ENCODE data around the gene POSTN. TPM values are rescaled to one million over a fixed set of nuclear protein-coding genes. Genes with fewer than 3 reads are reported as not detected.
A peak's percentile ranks its signal among the peaks of the same experiment; 100 is the strongest.

The POSTN gene
- total RNA-seq, 4 donors from 2014 or later, result 8.3 to 28.7 (median 16.5) TPM

DNA sequence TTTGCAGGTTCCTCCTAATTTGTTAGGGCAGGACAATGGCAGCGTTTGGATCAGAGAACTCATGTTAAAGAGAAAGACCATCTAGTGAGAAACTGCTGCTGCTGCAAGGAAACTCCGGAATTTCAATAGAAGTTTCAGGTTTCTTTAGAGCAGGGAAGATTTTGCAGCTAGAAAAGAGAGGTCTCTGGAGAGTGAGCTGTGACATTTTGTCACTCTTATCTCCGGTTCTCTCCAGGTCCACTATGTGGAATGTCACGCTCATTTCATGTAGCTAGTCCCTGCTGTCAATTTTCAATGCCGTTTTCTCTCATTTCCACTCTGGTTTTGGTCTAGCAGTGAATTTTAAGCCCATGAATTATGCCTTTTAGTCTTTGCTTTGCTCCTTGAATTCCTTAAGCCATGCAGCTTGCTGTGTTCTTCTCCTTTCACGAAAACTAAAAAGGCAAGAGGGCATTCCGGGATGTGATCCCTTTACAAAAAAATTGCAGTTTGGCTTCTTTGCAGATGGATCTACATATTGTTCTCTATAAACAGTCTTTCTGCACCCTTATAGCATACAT lies 46.7 kb upstream of the POSTN start:
- TF ChIP-seq POLR2AphosphoS5 (IDR thresholded peaks at IDR 0.05), result no peak
- no peaks in the 10 kb centered on the region for H3K36me3 ChIP-seq
- no peaks in the 10 kb centered on the region for H3K4me1 ChIP-seq
- in situ Hi-C loops (cut with MboI; ENCODE audit: low pct_ligation_motif_present in 1 of 4, low pct_unique_long_range_greater_than_20kb in 1 of 4, low sequenced_read_pairs in 3 of 4) (no loop called here), intact Hi-C loops (cut with DNase I; ENCODE audit: low total_unique reads) (no loop called here)
- H3K4me3 ChIP-seq, result no peak overlapping the region
- 49 to 50% methylated on average over 7 of the region's 7 CpGs for WGBS, 2 donors (ENCODE audit: low coverage in 1 of 2)
- H3K9me3 ChIP-seq, result no peaks in the 10 kb centered on the region
- H3K27me3 ChIP-seq, result no peaks in the 10 kb centered on the region
- H3K27ac ChIP-seq, result no peak overlapping the region
- DNase-seq, result no peak

- Histone ChIP-seq H3K9me3 (no peaks in the 10 kb centered on the region), H3K27ac (no peak overlapping the region), H3K27me3 (no peaks in the 10 kb centered on the region), H3K4me1 (no peaks in the 10 kb centered on the region), H3K4me3 (no peak overlapping the region), H3K36me3 (no peaks in the 10 kb centered on the region)
- intact Hi-C loops (cut with DNase I; ENCODE audit: low total_unique reads), result no loop called here
- 95 to 100% methylated on average over 2 of the region's 2 CpGs for WGBS, 2 donors (ENCODE audit: low coverage in 1 of 2)
- DNase-seq, result no peak
- in situ Hi-C loops (cut with MboI; ENCODE audit: low pct_ligation_motif_present in 1 of 4, low pct_unique_long_range_greater_than_20kb in 1 of 4, low sequenced_read_pairs in 3 of 4), result no loop called here
- TF ChIP-seq EP300 (IDR thresholded peaks at IDR 0.05; ENCODE audit: low read depth) (no peak), POLR2AphosphoS5 (IDR thresholded peaks at IDR 0.05) (no peak), POLR2A (IDR thresholded peaks at IDR 0.05) (no peak)
- TF ChIP-seq, protein P1, sequence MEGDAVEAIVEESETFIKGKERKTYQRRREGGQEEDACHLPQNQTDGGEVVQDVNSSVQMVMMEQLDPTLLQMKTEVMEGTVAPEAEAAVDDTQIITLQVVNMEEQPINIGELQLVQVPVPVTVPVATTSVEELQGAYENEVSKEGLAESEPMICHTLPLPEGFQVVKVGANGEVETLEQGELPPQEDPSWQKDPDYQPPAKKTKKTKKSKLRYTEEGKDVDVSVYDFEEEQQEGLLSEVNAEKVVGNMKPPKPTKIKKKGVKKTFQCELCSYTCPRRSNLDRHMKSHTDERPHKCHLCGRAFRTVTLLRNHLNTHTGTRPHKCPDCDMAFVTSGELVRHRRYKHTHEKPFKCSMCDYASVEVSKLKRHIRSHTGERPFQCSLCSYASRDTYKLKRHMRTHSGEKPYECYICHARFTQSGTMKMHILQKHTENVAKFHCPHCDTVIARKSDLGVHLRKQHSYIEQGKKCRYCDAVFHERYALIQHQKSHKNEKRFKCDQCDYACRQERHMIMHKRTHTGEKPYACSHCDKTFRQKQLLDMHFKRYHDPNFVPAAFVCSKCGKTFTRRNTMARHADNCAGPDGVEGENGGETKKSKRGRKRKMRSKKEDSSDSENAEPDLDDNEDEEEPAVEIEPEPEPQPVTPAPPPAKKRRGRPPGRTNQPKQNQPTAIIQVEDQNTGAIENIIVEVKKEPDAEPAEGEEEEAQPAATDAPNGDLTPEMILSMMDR (IDR thresholded peaks at IDR 0.05), result no peak
Observed at GRCh38 chr13:37641391-37641790, 42.8 kb upstream of the POSTN start.

- no peak overlapping the region for H3K4me3 ChIP-seq
- no peak for TF ChIP-seq EP300 (IDR thresholded peaks at IDR 0.05; ENCODE audit: low read depth)
- TF ChIP-seq, protein P1 (IDR thresholded peaks at IDR 0.05), result peak in 2 of 5 experiments; percentile 16 to 19
- intact Hi-C loops (cut with DNase I; ENCODE audit: low total_unique reads) (no loop called here), in situ Hi-C loops (cut with MboI; ENCODE audit: low pct_ligation_motif_present in 1 of 4, low pct_unique_long_range_greater_than_20kb in 1 of 4, low sequenced_read_pairs in 3 of 4) (no loop called here)
- no peaks in the 10 kb centered on the region for H3K9me3 ChIP-seq
- WGBS, 2 donors (ENCODE audit: low coverage in 1 of 2), result 16 to 23% methylated on average over 2 of the region's 2 CpGs
- no peaks in the 10 kb centered on the region for H3K4me1 ChIP-seq
- H3K27me3 ChIP-seq, result no peaks in the 10 kb centered on the region
- no peak for DNase-seq
- no peak overlapping the region for H3K27ac ChIP-seq
- no peaks in the 10 kb centered on the region for H3K36me3 ChIP-seq
Observed at GRCh38 chr13:37640499-37640898, 41.9 kb upstream of the POSTN start.

DNA sequence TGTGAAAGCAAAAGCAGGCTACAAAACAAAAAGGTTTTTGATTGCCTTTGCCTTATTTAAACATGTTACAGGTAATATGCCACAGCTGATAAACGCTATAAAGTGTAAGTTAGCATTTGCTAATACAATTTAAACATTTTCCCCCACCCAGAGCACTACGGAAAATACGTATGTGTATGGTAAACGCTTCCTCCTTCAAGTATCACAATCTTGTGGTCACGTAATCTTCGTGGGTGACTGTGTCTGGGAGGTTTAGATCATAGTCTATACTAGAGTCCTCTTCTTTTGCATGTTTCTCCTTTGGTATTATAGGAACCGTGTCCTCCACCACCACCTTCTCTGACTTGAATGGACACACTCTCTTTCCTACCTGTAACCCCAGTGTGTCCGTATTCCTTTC lies 38.1 kb upstream of the POSTN start:
- H3K27ac ChIP-seq, result no peak overlapping the region
- intact Hi-C loops (cut with DNase I; ENCODE audit: low total_unique reads) (no loop called here), in situ Hi-C loops (cut with MboI; ENCODE audit: low pct_ligation_motif_present in 1 of 4, low pct_unique_long_range_greater_than_20kb in 1 of 4, low sequenced_read_pairs in 3 of 4) (no loop called here)
- no peak for DNase-seq
- WGBS, 2 donors (ENCODE audit: low coverage in 1 of 2), result 63 to 76% methylated on average over 7 to 8 of the region's 8 CpGs
- no peaks in the 10 kb centered on the region for H3K4me1 ChIP-seq
- no peak overlapping the region for H3K4me3 ChIP-seq
- no peaks in the 10 kb centered on the region for H3K36me3 ChIP-seq
- H3K9me3 ChIP-seq, result no peaks in the 10 kb centered on the region
- TF ChIP-seq EP300 (IDR thresholded peaks at IDR 0.05; ENCODE audit: low read depth), result no peak
- TF ChIP-seq, protein P1 (IDR thresholded peaks at IDR 0.05), result no peak
- no peak for TF ChIP-seq POLR2AphosphoS5 (IDR thresholded peaks at IDR 0.05)
- TF ChIP-seq POLR2A (IDR thresholded peaks at IDR 0.05), result no peak
- H3K27me3 ChIP-seq, result no peaks in the 10 kb centered on the region

DNA sequence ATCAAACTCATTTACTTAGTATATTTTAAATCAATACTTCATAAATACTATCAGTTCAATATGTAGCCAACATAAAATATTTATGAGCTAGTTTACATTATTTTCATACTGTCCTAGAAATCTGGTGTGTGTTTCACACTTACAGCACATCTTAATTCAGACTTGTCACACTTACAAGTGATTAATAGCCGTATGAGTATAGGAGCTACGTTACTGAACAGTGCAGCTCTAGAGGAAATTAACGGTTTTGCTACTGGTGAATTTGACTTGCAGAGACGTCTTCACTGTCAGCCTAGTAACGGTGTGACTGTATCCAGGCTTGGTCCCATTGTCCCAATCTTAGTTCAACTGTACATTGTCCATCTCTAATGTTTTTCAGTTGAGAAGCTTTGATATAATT lies 33.7 kb upstream of the POSTN start:
- H3K27ac ChIP-seq, result no peak overlapping the region
- H3K4me3 ChIP-seq, result no peak overlapping the region
- H3K36me3 ChIP-seq, result no peaks in the 10 kb centered on the region
- no peak for DNase-seq
- TF ChIP-seq EP300 (IDR thresholded peaks at IDR 0.05; ENCODE audit: low read depth) (no peak), POLR2A (IDR thresholded peaks at IDR 0.05) (no peak), POLR2AphosphoS5 (IDR thresholded peaks at IDR 0.05) (no peak)
- TF ChIP-seq, protein P1 (IDR thresholded peaks at IDR 0.05), result no peak
- no peaks in the 10 kb centered on the region for H3K9me3 ChIP-seq
- no peaks in the 10 kb centered on the region for H3K27me3 ChIP-seq
- intact Hi-C loops (cut with DNase I; ENCODE audit: low total_unique reads) (no loop called here), in situ Hi-C loops (cut with MboI; ENCODE audit: low pct_ligation_motif_present in 1 of 4, low pct_unique_long_range_greater_than_20kb in 1 of 4, low sequenced_read_pairs in 3 of 4) (no loop called here)
- WGBS, 2 donors (ENCODE audit: low coverage in 1 of 2), result 35 to 63% methylated on average over 4 to 5 of the region's 5 CpGs
- no peaks in the 10 kb centered on the region for H3K4me1 ChIP-seq
